H9 (cell line): ENCODE measurements around the gene TRIM37. TPM values are rescaled to one million over a fixed set of nuclear protein-coding genes. Genes with fewer than 3 reads are reported as not detected.
A peak's percentile ranks its signal among the peaks of the same experiment; 100 is the strongest.

ENCODE experiments used
- DNase-seq: peaks from one replicate; pipeline ENCODE4 v3.0.0-alpha.2; 2017
- H2AFZ ChIP-seq: one replicate; pipeline ENCODE4 v1.6.1; 2013; ENCODE audit warnings: mild to moderate bottlenecking, low read length, control low read depth, moderate library complexity
- H2AK5ac ChIP-seq: 2 replicates; pipeline ENCODE4 v1.6.1; 2013; ENCODE audit warnings: low read length, control low read depth, mixed read lengths; ENCODE audit not compliant: insufficient read length
- H2BK120ac ChIP-seq: one replicate; pipeline ENCODE4 v1.6.1; 2013; ENCODE audit warnings: low read depth, mild to moderate bottlenecking, low read length, control low read depth, inconsistent platforms; ENCODE audit not compliant: poor library complexity, severe bottlenecking
- H2BK12ac ChIP-seq: 2 replicates; pipeline ENCODE4 v1.6.1; 2013; ENCODE audit warnings: low read length, control low read depth, mixed read lengths, low read depth; ENCODE audit not compliant: insufficient read length
- H2BK15ac ChIP-seq: 2 replicates; pipeline ENCODE4 v1.6.1; 2013; ENCODE audit warnings: low read depth, low read length, control low read depth
- H2BK20ac ChIP-seq: one replicate; pipeline ENCODE4 v1.6.1; 2013; ENCODE audit warnings: low read depth, mild to moderate bottlenecking, low read length, control low read depth, inconsistent platforms; ENCODE audit not compliant: poor library complexity, severe bottlenecking
- H2BK5ac ChIP-seq: 2 replicates; pipeline ENCODE4 v1.6.1; 2013; ENCODE audit warnings: low read length, control low read depth, mixed read lengths; ENCODE audit not compliant: insufficient read length
- H3K14ac ChIP-seq: 2 replicates; pipeline ENCODE4 v1.6.1; 2013; ENCODE audit warnings: low read length, control low read depth; ENCODE audit not compliant: insufficient read depth
- H3K18ac ChIP-seq: 2 replicates; pipeline ENCODE4 v1.6.1; 2013; ENCODE audit warnings: low read depth, mild to moderate bottlenecking, mixed read lengths, low read length, control low read depth; ENCODE audit not compliant: insufficient read length
- H3K23ac ChIP-seq: 2 replicates; pipeline ENCODE4 v1.6.1; 2013; ENCODE audit warnings: low read length, control low read depth, mixed read lengths, low read depth; ENCODE audit not compliant: insufficient read length
- H3K23me2 ChIP-seq: 2 replicates; pipeline ENCODE4 v1.6.1; 2013; ENCODE audit warnings: low read depth, mild to moderate bottlenecking, mixed read lengths, low read length, control low read depth; ENCODE audit not compliant: insufficient read length, poor library complexity, severe bottlenecking
- H3K27ac ChIP-seq: 2 replicates; pipeline ENCODE4 v1.5.1; 2013; ENCODE audit warnings: low read length, control low read depth, mixed read lengths, low read depth; ENCODE audit not compliant: insufficient read length
- H3K27me3 ChIP-seq: 2 replicates; pipeline ENCODE4 v1.6.1; 2013; ENCODE audit warnings: low read length, control low read depth, inconsistent platforms; ENCODE audit not compliant: insufficient read depth
- H3K4ac ChIP-seq: 2 replicates; pipeline ENCODE4 v1.6.1; 2013; ENCODE audit warnings: low read depth, mild to moderate bottlenecking, control low read depth, inconsistent platforms, low read length, moderate library complexity
- H3K4me1 ChIP-seq: 2 replicates; pipeline ENCODE4 v1.6.1; 2013; ENCODE audit warnings: low read length, control low read depth, inconsistent platforms; ENCODE audit not compliant: insufficient read depth
- H3K4me2 ChIP-seq: 2 replicates; pipeline ENCODE4 v1.6.1; 2013; ENCODE audit warnings: low read length, control low read depth, mixed read lengths; ENCODE audit not compliant: insufficient read length, insufficient read depth
- H3K56ac ChIP-seq: 2 replicates; pipeline ENCODE4 v1.6.1; 2013; ENCODE audit warnings: low read depth, mild to moderate bottlenecking, mixed read lengths, low read length, control low read depth; ENCODE audit not compliant: insufficient read length
- H3K79me1 ChIP-seq: 2 replicates; pipeline ENCODE4 v1.6.1; 2013; ENCODE audit warnings: low read depth, mild to moderate bottlenecking, moderate library complexity, low read length, control low read depth, inconsistent platforms; ENCODE audit not compliant: insufficient read depth, poor library complexity, severe bottlenecking
- H3K79me2 ChIP-seq: 2 replicates; pipeline ENCODE4 v1.6.1; 2013; ENCODE audit warnings: low read length, control low read depth, inconsistent platforms; ENCODE audit not compliant: insufficient read depth
- H3K9ac ChIP-seq: 2 replicates; pipeline ENCODE4 v1.6.1; 2013; ENCODE audit warnings: low read length, control low read depth, mixed read lengths; ENCODE audit not compliant: insufficient read length; ENCODE audit errors: extremely low read depth
- H3K9me3 ChIP-seq: one replicate; pipeline ENCODE4 v1.6.1; 2013; ENCODE audit warnings: low read depth, low read length, inconsistent platforms; ENCODE audit not compliant: control insufficient read depth
- H3T11ph ChIP-seq: one replicate; pipeline ENCODE4 v1.6.1; 2013; ENCODE audit warnings: mild to moderate bottlenecking, low read length, control low read depth, inconsistent platforms
- H4K20me1 ChIP-seq: one replicate; pipeline ENCODE4 v1.6.1; 2013; ENCODE audit not compliant: control insufficient read depth, insufficient read length, insufficient read depth
- H4K5ac ChIP-seq: 2 replicates; pipeline ENCODE4 v1.6.1; 2013; ENCODE audit warnings: low read depth, mild to moderate bottlenecking, mixed read lengths, low read length, control low read depth; ENCODE audit not compliant: insufficient read length
- H4K8ac ChIP-seq: replicated peaks from 2 replicates; pipeline ENCODE4 v1.6.1; 2013; ENCODE audit warnings: low read length, control low read depth, mixed read lengths, low read depth; ENCODE audit not compliant: insufficient read length
- H4K91ac ChIP-seq: 2 replicates; pipeline ENCODE4 v1.6.1; 2013; ENCODE audit warnings: low read depth, mild to moderate bottlenecking, moderate library complexity, mixed read lengths, low read length, control low read depth; ENCODE audit not compliant: insufficient read length
- H3K27ac Mint-ChIP-seq, 3 experiments: 2 replicates in 2 of 3; 3 replicates in 1 of 3; pipeline ENCODE4 v1.8.0; 2020 to 2021; ENCODE audit warnings: mixed read lengths in 3 of 3, mild to moderate bottlenecking in 1 of 3, moderate library complexity in 1 of 3
- H3K27me3 Mint-ChIP-seq: 2 replicates; pipeline ENCODE4 v1.8.0; 2021; ENCODE audit warnings: low read depth, mild to moderate bottlenecking, moderate library complexity, mixed read lengths
- H3K36me3 Mint-ChIP-seq, 3 experiments: 2 replicates in 2 of 3; 3 replicates in 1 of 3; pipeline ENCODE4 v1.8.0; 2020 to 2021; ENCODE audit warnings: low read depth in 3 of 3, mixed read lengths in 3 of 3; ENCODE audit not compliant: insufficient read depth in 1 of 3
- H3K4me1 Mint-ChIP-seq, 2 experiments: 2 replicates each; pipeline ENCODE4 v1.8.0; 2020; ENCODE audit warnings: mixed read lengths in 2 of 2
- H3K4me3 Mint-ChIP-seq, 2 experiments: 2 replicates in 1 of 2; 3 replicates in 1 of 2; pipeline ENCODE4 v1.8.0; 2020 to 2021; ENCODE audit warnings: mild to moderate bottlenecking in 2 of 2, mixed read lengths in 2 of 2, moderate library complexity in 1 of 2
- H3K9me3 Mint-ChIP-seq, 2 experiments: 2 replicates in 1 of 2; 3 replicates in 1 of 2; pipeline ENCODE4 v1.8.0; 2020; ENCODE audit warnings: mild to moderate bottlenecking in 2 of 2, mixed read lengths in 2 of 2, moderate library complexity in 1 of 2
- CTCF ChIP-seq: fragments of 200-600 bp; sonication (generic); conservative IDR thresholded peaks from 3 replicates; pipeline ENCODE4 v1.8.0; 2021; ENCODE audit warnings: antibody characterized with exemption, mild to moderate bottlenecking
- WGBS: extraction: QIAGEN DNeasy Blood & Tissue Kit; methylation state at CpG from one replicate; pipeline ENCODE4 v1.1.7; 2013; ENCODE audit warnings: missing lambda C conversion rate, low lambda C conversion rate, mixed read lengths; ENCODE audit not compliant: insufficient read length; ENCODE audit errors: extremely low coverage; 5-methylcytosine and 5-hydroxymethylcytosine counted together
- total RNA-seq: library from RNA; stranded (reverse); gene quantifications from 2 replicates; pipeline ENCODE4 v1.2.1, GENCODE V29; 2021

Gene TRIM37
- total RNA-seq, 1 experiment from 2014 or later = 52.1 TPM

- Mint-ChIP-seq H3K9me3 (no peaks in the 10 kb centered on the region; a peak in 2 of 5 replicates), H3K27ac (peak overlapping the region in 1 of 3 experiments; percentile 20; a peak in 1 of 7 replicates), H3K4me1 (no peaks in the 10 kb centered on the region), H3K4me3 (no peak overlapping the region; a peak in 1 of 5 replicates), H3K27me3 (no peaks in the 10 kb centered on the region), H3K36me3 (peaks cover 8 to 18% (median 8%) of the 10 kb centered on the region in 3 experiments; a peak in 6 of 7 replicates)
- Histone ChIP-seq H3K4me2 (no peak overlapping the region), H3K9me3 (no peaks in the 10 kb centered on the region), H2AK5ac (no peak overlapping the region), H2BK15ac (no peak overlapping the region), H3K79me1 (no peaks in the 10 kb centered on the region), H3K23me2 (no peaks in the 10 kb centered on the region), H2BK20ac (no peak overlapping the region), H3K23ac (no peak overlapping the region), H3K4ac (no peak overlapping the region), H2AFZ (no peak overlapping the region), H4K8ac (no peak overlapping the region), H2BK5ac (no peak overlapping the region), H4K91ac (no peak overlapping the region), H3K4me1 (no peaks in the 10 kb centered on the region), H3K27ac (no peak overlapping the region), H3T11ph (no peak overlapping the region), H3K14ac (no peak overlapping the region), H2BK120ac (no peak overlapping the region), H4K20me1 (no peaks in the 10 kb centered on the region), H3K18ac (no peak overlapping the region), H3K27me3 (no peaks in the 10 kb centered on the region), H3K9ac (no peak overlapping the region), H3K56ac (no peak overlapping the region), H4K5ac (no peak overlapping the region), H3K79me2 (no peaks in the 10 kb centered on the region), H2BK12ac (no peak overlapping the region)
- WGBS = no CpG with 5 or more reads among the region's 1 CpG
- TF ChIP-seq CTCF = no peak
- DNase-seq = no peak
Measured at GRCh38 chr17:59026176-59026939, 80.3 kb downstream of the TRIM37 start.
